Gastroesophageal sphincter (tissue), 3 donors: ENCODE results near the gene DNM3.

Experiments used
- CTCF ChIP-seq, 4 experiments: fragments of 200-600 bp in 2 of 4; fragments of 450-650 bp in 2 of 4; sonication (generic) in 1 of 4; IDR thresholded peaks; one replicate each; pipeline ENCODE4 v1.5.1; 2017 to 2019; ENCODE audit warnings: antibody characterized with exemption in 4 of 4, mild to moderate bottlenecking in 2 of 4, moderate library complexity in 2 of 4
- EP300 ChIP-seq: sonication (generic); formaldehyde crosslinking; IDR thresholded peaks from one replicate; pipeline ENCODE4 v1.6.1; 2017; ENCODE audit warnings: antibody characterized with exemption, mild to moderate bottlenecking
- POLR2A ChIP-seq, 2 donors: fragments of 450-650 bp; IDR thresholded peaks; one replicate each; pipeline ENCODE4 v1.6.1; 2017; ENCODE audit warnings: antibody characterized with exemption in 2 of 2, mild to moderate bottlenecking in 2 of 2, moderate library complexity in 1 of 2

DNA sequence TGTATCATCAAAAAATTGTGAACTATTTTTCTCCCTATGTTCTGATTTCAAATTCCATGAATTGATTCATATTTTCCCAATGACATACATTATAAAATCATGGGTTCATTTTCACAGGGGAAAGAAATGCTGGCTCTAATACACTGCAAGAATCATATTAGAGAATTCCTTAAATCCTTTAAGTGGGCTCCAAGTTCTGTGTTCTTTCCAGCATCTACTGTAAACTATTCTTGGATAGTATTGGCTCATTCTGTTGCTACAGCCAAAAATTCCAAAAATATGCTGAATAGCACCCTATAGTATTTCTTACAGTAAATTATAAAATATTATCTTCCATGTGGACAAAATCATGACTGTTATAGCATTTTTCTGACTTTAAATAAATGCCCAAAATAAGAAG lies 560.2 kb downstream of the DNM3 start:
- TF ChIP-seq POLR2A (IDR thresholded peaks at IDR 0.05) = no peak
- TF ChIP-seq CTCF (IDR thresholded peaks at IDR 0.05) = no peak
- no peak for TF ChIP-seq EP300
